IMR-90 (cell line): ENCODE results near the gene FOXF1. TPM values are rescaled to one million over a fixed set of nuclear protein-coding genes. Genes with fewer than 3 reads are reported as not detected.

ENCODE experiments used
- ATAC-seq: fragments of 200-7000 bp; cut with Tn5 transposase; 2 replicates; pipeline ENCODE4 v1.9.1; 2020; ENCODE audit warnings: low read depth, mild to moderate bottlenecking, moderate library complexity
- BruUV-seq: library from RNA; stranded (reverse); fragments of 400-500 nt; replicated peaks from 2 replicates; lab custom pipeline; 2021; lab: Mats Ljungman, UMichigan
- CTCF ChIA-PET: fragments of 300-600 bp; formaldehyde crosslinking; extraction: SDS; loops from one replicate; lab custom pipeline; 2021; ENCODE audit warnings: antibody characterized with exemption; lab: Yijun Ruan, JAX
- POLR2A ChIA-PET: fragments of 300-600 bp; sonication (Branson Sonifier 250); formaldehyde crosslinking; loops from one replicate; lab custom pipeline; 2022; ENCODE audit warnings: antibody characterized with exemption; ENCODE audit not compliant: unreplicated experiment; lab: Charles Lee
- DNase-seq: peaks from one replicate; pipeline ENCODE4 v3.0.0; 2013
- H2AFZ ChIP-seq: replicated peaks from 2 replicates; pipeline ENCODE3; 2013; ENCODE audit warnings: low read length, mild to moderate bottlenecking; ENCODE audit not compliant: poor library complexity
- H2AK5ac ChIP-seq: 2 replicates; pipeline ENCODE4 v1.6.1; 2013; ENCODE audit warnings: low read depth, low read length, inconsistent platforms
- H2AK9ac ChIP-seq: replicated peaks from 2 replicates; pipeline ENCODE3; 2013; ENCODE audit warnings: mild to moderate bottlenecking, low read depth, low read length, moderate library complexity; ENCODE audit not compliant: poor library complexity
- H2BK120ac ChIP-seq: 2 replicates; pipeline ENCODE4 v1.6.1; 2013; ENCODE audit warnings: low read depth, low read length, inconsistent platforms
- H2BK15ac ChIP-seq: 3 replicates; pipeline ENCODE4 v1.6.1; 2013; ENCODE audit warnings: low read depth, low read length, inconsistent platforms
- H2BK20ac ChIP-seq: 2 replicates; pipeline ENCODE4 v1.6.1; 2013; ENCODE audit warnings: low read depth, mild to moderate bottlenecking, inconsistent platforms, low read length, moderate library complexity
- H2BK5ac ChIP-seq: 2 replicates; pipeline ENCODE4 v1.6.1; 2013; ENCODE audit warnings: mild to moderate bottlenecking, low read depth, low read length, inconsistent platforms; ENCODE audit not compliant: poor library complexity, severe bottlenecking
- H3K14ac ChIP-seq: replicated peaks from 2 replicates; pipeline ENCODE4 v1.6.1; 2013; ENCODE audit warnings: low read depth, low read length, inconsistent platforms
- H3K18ac ChIP-seq: 2 replicates; pipeline ENCODE4 v1.6.1; 2013; ENCODE audit warnings: low read depth, low read length, control low read depth
- H3K23ac ChIP-seq: 2 replicates; pipeline ENCODE4 v1.6.1; 2013; ENCODE audit warnings: low read depth, low read length, inconsistent platforms
- H3K27ac ChIP-seq: 2 replicates; pipeline ENCODE4 v1.5.1; 2013; ENCODE audit warnings: mild to moderate bottlenecking, control low read depth, low read length; ENCODE audit not compliant: insufficient read depth
- H3K27me3 ChIP-seq: 2 replicates; pipeline ENCODE4 v1.6.1; 2013; ENCODE audit warnings: low read length; ENCODE audit not compliant: control insufficient read depth, insufficient read depth
- H3K36me3 ChIP-seq: 2 replicates; pipeline ENCODE4 v1.6.1; 2013; ENCODE audit warnings: low read length, mixed read lengths; ENCODE audit not compliant: control insufficient read depth, insufficient read depth
- H3K4ac ChIP-seq: 2 replicates; pipeline ENCODE4 v1.6.1; 2013; ENCODE audit warnings: low read depth, low read length, inconsistent platforms
- H3K4me1 ChIP-seq: 2 replicates; pipeline ENCODE4 v1.6.1; 2013; ENCODE audit warnings: low read length, mixed read lengths; ENCODE audit not compliant: control insufficient read depth, insufficient read depth
- H3K4me2 ChIP-seq: 2 replicates; pipeline ENCODE4 v1.6.1; 2013; ENCODE audit warnings: low read depth, mild to moderate bottlenecking, control low read depth, low read length, moderate library complexity
- H3K4me3 ChIP-seq: 2 replicates; pipeline ENCODE4 v1.5.1; 2013; ENCODE audit warnings: low read depth, mild to moderate bottlenecking, control low read depth, low read length, moderate library complexity; ENCODE audit not compliant: insufficient read depth
- H3K56ac ChIP-seq: 2 replicates; pipeline ENCODE4 v1.6.1; 2013; ENCODE audit warnings: low read length, inconsistent platforms; ENCODE audit not compliant: insufficient read depth; ENCODE audit errors: extremely low read depth
- H3K79me1 ChIP-seq, 2 experiments: 2 replicates each; pipeline ENCODE4 v1.6.1; 2013; ENCODE audit warnings: low read length in 2 of 2, inconsistent platforms in 1 of 2, low read depth in 1 of 2
- H3K9ac ChIP-seq: 2 replicates; pipeline ENCODE4 v1.6.1; 2013; ENCODE audit warnings: low read depth, low read length, control low read depth
- H3K9me1 ChIP-seq: 2 replicates; pipeline ENCODE4 v1.6.1; 2013; ENCODE audit warnings: low read length, inconsistent platforms; ENCODE audit not compliant: insufficient read depth
- H3K9me3 ChIP-seq: 2 replicates; pipeline ENCODE4 v1.6.1; 2013; ENCODE audit warnings: low read length; ENCODE audit not compliant: control insufficient read depth, insufficient read depth
- H4K20me1 ChIP-seq: 2 replicates; pipeline ENCODE4 v1.6.1; 2013; ENCODE audit warnings: low read length, inconsistent platforms; ENCODE audit not compliant: insufficient read depth
- H4K5ac ChIP-seq: 2 replicates; pipeline ENCODE4 v1.6.1; 2013; ENCODE audit warnings: mild to moderate bottlenecking, low read depth, low read length, control low read depth
- H4K8ac ChIP-seq, 2 experiments: 2 replicates each; pipeline ENCODE4 v1.6.1; 2013; ENCODE audit warnings: low read depth in 2 of 2, low read length in 2 of 2, control low read depth in 1 of 2, inconsistent platforms in 1 of 2
- H4K91ac ChIP-seq: 2 replicates; pipeline ENCODE4 v1.6.1; 2013; ENCODE audit warnings: low read depth, low read length, inconsistent platforms; ENCODE audit not compliant: insufficient read depth
- BHLHE40 ChIP-seq: fragments of 150-350 bp; IDR thresholded peaks from 2 replicates; pipeline ENCODE4 v1.6.1; 2016; ENCODE audit warnings: mild to moderate bottlenecking, low read depth, low read length
- CEBPB ChIP-seq: IDR thresholded peaks from 2 replicates; pipeline ENCODE4 v1.6.1; 2012; ENCODE audit warnings: low read depth, low read length, improper control_type of control experiment
- CHD1 ChIP-seq: IDR thresholded peaks from 2 replicates; pipeline ENCODE4 v1.6.1; 2012; ENCODE audit warnings: low read depth, low read length, improper control_type of control experiment
- FOS ChIP-seq: fragments of 150-350 bp; IDR thresholded peaks from 2 replicates; pipeline ENCODE4 v1.6.1; 2016; ENCODE audit warnings: low read depth, low read length
- MAFK ChIP-seq: IDR thresholded peaks from 2 replicates; pipeline ENCODE4 v1.6.1; 2012; ENCODE audit warnings: low read depth, low read length, improper control_type of control experiment
- MAZ ChIP-seq: IDR thresholded peaks from 2 replicates; pipeline ENCODE4 v1.6.1; 2012; ENCODE audit warnings: low read depth, mild to moderate bottlenecking, low read length, improper control_type of control experiment, moderate library complexity, borderline replicate concordance
- MXI1 ChIP-seq: IDR thresholded peaks from 2 replicates; pipeline ENCODE4 v1.6.1; 2012; ENCODE audit warnings: low read depth, mild to moderate bottlenecking, low read length, moderate library complexity, borderline replicate concordance
- NFE2L2 ChIP-seq: fragments of 150-350 bp; IDR thresholded peaks from 2 replicates; pipeline ENCODE4 v1.6.1; 2016; ENCODE audit warnings: low read depth, mild to moderate bottlenecking, low read length
- POLR2A ChIP-seq: IDR thresholded peaks from 2 replicates; pipeline ENCODE4 v1.6.1; 2012; ENCODE audit warnings: mild to moderate bottlenecking, low read depth, low read length
- RCOR1 ChIP-seq: IDR thresholded peaks from 2 replicates; pipeline ENCODE4 v1.6.1; 2012; ENCODE audit warnings: mild to moderate bottlenecking, low read length, improper control_type of control experiment; ENCODE audit not compliant: insufficient replicate concordance
- RFX5 ChIP-seq: IDR thresholded peaks from 2 replicates; pipeline ENCODE4 v1.8.0; 2012; ENCODE audit warnings: low read depth, mild to moderate bottlenecking, low read length, moderate library complexity
- USF2 ChIP-seq: fragments of 150-350 bp; IDR thresholded peaks from 2 replicates; pipeline ENCODE4 v1.6.1; 2017; ENCODE audit warnings: mild to moderate bottlenecking, antibody characterized with exemption, low read length, low read depth
- WGBS, 2 experiments: methylation state at CpG; one replicate each; pipeline versions ENCODE4 v1.1.5 to v1.1.7; 2013; ENCODE audit warnings: missing lambda C conversion rate in 2 of 2; ENCODE audit not compliant: insufficient read length in 1 of 2; ENCODE audit errors: extremely low coverage in 2 of 2; 5-methylcytosine and 5-hydroxymethylcytosine counted together
- dilution Hi-C: fragments of 300-500 bp; cut with HindIII; formaldehyde crosslinking; loops from one replicate; pipeline ENCODE4 v1.14.3; 2018; ENCODE audit warnings: low sequenced_read_pairs; ENCODE audit not compliant: unreplicated experiment
- in situ Hi-C: fragments of 300-500 bp; cut with MboI; formaldehyde crosslinking; loops from 3 replicates; pipeline ENCODE4 v1.14.3; 2019; ENCODE audit warnings: low sequenced_read_pairs, inconsistent platforms, mixed read lengths
- intact Hi-C: fragments of 100-400 bp; cut with micrococcal nuclease; formaldehyde crosslinking; loops from 2 replicates; pipeline ENCODE4 v1.10.0; 2022
- polyA plus RNA-seq, 3 experiments: library from polyadenylated mRNA; depleted of rRNA; stranded (reverse); fragments of >200 nt; gene quantifications; 2 replicates each; pipeline ENCODE4 v1.2.3, GENCODE V29; 2012; ENCODE audit warnings: low replicate concordance in 1 of 3
- total RNA-seq: library from RNA; depleted of rRNA; stranded (reverse); fragments of >200 nt; gene quantifications from 2 replicates; pipeline ENCODE4 v1.2.3, GENCODE V29; 2012
- TF ChIP-seq, protein P1 (sequence below): fragments of 150-350 bp; IDR thresholded peaks from 2 replicates; pipeline ENCODE4 v1.6.1; 2016; ENCODE audit warnings: low read depth, mild to moderate bottlenecking, low read length, moderate library complexity, borderline replicate concordance

FOXF1 gene
- total and polyA plus RNA-seq, 2 of the 4 experiments (the other 2 are of a cell fraction) = 2.7 to 33.0 TPM

- H3K27me3 ChIP-seq = no peaks in the 10 kb centered on the region
- ATAC-seq = peak; percentile 42
- no peak for TF ChIP-seq FOS
- TF ChIP-seq CEBPB = no peak
- no peak for TF ChIP-seq USF2
- TF ChIP-seq POLR2A = peak; percentile 23; the same call in 1 of the 2 replicates
- TF ChIP-seq CHD1 = no peak
- peak; percentile 60 for TF ChIP-seq MAFK
- TF ChIP-seq BHLHE40 = no peak
- TF ChIP-seq, protein P1, sequence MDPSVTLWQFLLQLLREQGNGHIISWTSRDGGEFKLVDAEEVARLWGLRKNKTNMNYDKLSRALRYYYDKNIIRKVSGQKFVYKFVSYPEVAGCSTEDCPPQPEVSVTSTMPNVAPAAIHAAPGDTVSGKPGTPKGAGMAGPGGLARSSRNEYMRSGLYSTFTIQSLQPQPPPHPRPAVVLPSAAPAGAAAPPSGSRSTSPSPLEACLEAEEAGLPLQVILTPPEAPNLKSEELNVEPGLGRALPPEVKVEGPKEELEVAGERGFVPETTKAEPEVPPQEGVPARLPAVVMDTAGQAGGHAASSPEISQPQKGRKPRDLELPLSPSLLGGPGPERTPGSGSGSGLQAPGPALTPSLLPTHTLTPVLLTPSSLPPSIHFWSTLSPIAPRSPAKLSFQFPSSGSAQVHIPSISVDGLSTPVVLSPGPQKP = no peak
- TF ChIP-seq RCOR1 = no peak
- TF ChIP-seq MAZ = no peak
- no peak for TF ChIP-seq RFX5
- TF ChIP-seq NFE2L2 = no peak
- no peak for TF ChIP-seq MXI1
These were observed 9.5 kb downstream of the FOXF1 start for GRCh38 chr16:86519649-86520316.

More at GRCh38 chr16:86519649-86520316, 9.5 kb downstream of the FOXF1 start:
- peak overlapping the region; percentile 14; the same call in 1 of the 2 replicates for H4K5ac ChIP-seq
- intact Hi-C loops (loop anchor here (1.0 to 5.0 kb wide), 2 partner anchors 475 to 502 kb away; no protein-coding TSS in a partner anchor), in situ Hi-C loops (loop anchor here (5.0 kb wide), 2 partner anchors 447 to 697 kb away; no protein-coding TSS in a partner anchor), dilution Hi-C loops (no loop called here)
- H2AK5ac ChIP-seq = peak overlapping the region; percentile 59
- H3K14ac ChIP-seq = no peak overlapping the region
- CTCF ChIA-PET = interaction anchor here (0.7 to 1.1 kb wide), 3 partner anchors 133 to 488 kb away, joined by 3 to 4 read pairs (median 4); no protein-coding TSS in a partner anchor
- H2BK5ac ChIP-seq = peak overlapping the region; percentile 29
- peaks cover 5% of the 10 kb centered on the region for H3K9me1 ChIP-seq
- peaks cover 35% of the 10 kb centered on the region for H3K36me3 ChIP-seq
- peak overlapping the region; percentile 17; the same call in 1 of the 2 replicates for H2BK120ac ChIP-seq
- peak overlapping the region; percentile 50 for H4K91ac ChIP-seq
- H3K18ac ChIP-seq = no peak overlapping the region
- H3K4me2 ChIP-seq = peak overlapping the region; percentile 59
- H2AFZ ChIP-seq = peak overlapping the region; percentile 82
- peak overlapping the region; percentile 30 for H3K27ac ChIP-seq
- H3K56ac ChIP-seq = no peak overlapping the region; the same call in 1 of the 2 replicates
- H3K4ac ChIP-seq = peak overlapping the region; percentile 34
- H3K23ac ChIP-seq = no peak overlapping the region; the same call in 1 of the 2 replicates
- POLR2A ChIA-PET = interaction anchor here (1.5 kb wide), 1 partner anchor 164 kb away, joined by 3 read pairs; no protein-coding TSS in a partner anchor
- H4K20me1 ChIP-seq = peaks cover 34% of the 10 kb centered on the region
- peak overlapping the region in 1 of 2 experiments; percentile 47; a peak in 1 of 4 replicates for H4K8ac ChIP-seq
- H3K4me3 ChIP-seq = peak overlapping the region; percentile 13; the same call in 1 of the 2 replicates
- H2AK9ac ChIP-seq = peak overlapping the region; percentile 87
- peak; percentile 77 for DNase-seq
- no peak overlapping the region for H2BK15ac ChIP-seq
- peaks cover 0 to 39% of the 10 kb centered on the region in 2 experiments; a peak in 2 of 4 replicates for H3K79me1 ChIP-seq
- no peaks in the 10 kb centered on the region for H3K9me3 ChIP-seq
- H2BK20ac ChIP-seq = 0 out of 2 replicates have a peak overlapping the region, but pooled peaks have one; percentile 49
- H3K4me1 ChIP-seq = peaks cover 14% of the 10 kb centered on the region
- H3K9ac ChIP-seq = peak overlapping the region; percentile 37; the same call in 1 of the 2 replicates
- WGBS, 2 experiments = 5% methylated on average over 4 of the region's 31 CpGs; no CpG with 5 or more reads in 1 of the 2 experiments
- no TSS peak for BruUV-seq
